Endothelial cell (in vitro differentiated cells): ENCODE results near the gene PARK7. TPM values are rescaled to one million over a fixed set of nuclear protein-coding genes. Genes with fewer than 3 reads are reported as not detected.
"Not testable (repeated sequence)": the region's sequence is repeated elsewhere in the genome, so short reads cannot be mapped to it uniquely, and the experiment has no call there.

Source experiments
- DNase-seq: peaks from one replicate; pipeline ENCODE4 v3.0.0; 2021; ENCODE audit warnings: low spot score
- H3K27ac Mint-ChIP-seq: one replicate; pipeline ENCODE4 v1.8.0; 2021; ENCODE audit warnings: mixed read lengths, inconsistent platforms; ENCODE audit not compliant: unreplicated experiment
- H3K27me3 Mint-ChIP-seq: one replicate; pipeline ENCODE4 v1.8.0; 2021; ENCODE audit warnings: mild to moderate bottlenecking, moderate library complexity, mixed read lengths, inconsistent platforms; ENCODE audit not compliant: unreplicated experiment
- H3K36me3 Mint-ChIP-seq: one replicate; pipeline ENCODE4 v1.8.0; 2021; ENCODE audit warnings: mild to moderate bottlenecking, low read depth, mixed read lengths, inconsistent platforms; ENCODE audit not compliant: unreplicated experiment
- H3K4me1 Mint-ChIP-seq: one replicate; pipeline ENCODE4 v1.8.0; 2021; ENCODE audit warnings: mild to moderate bottlenecking, mixed read lengths, inconsistent platforms; ENCODE audit not compliant: unreplicated experiment
- H3K4me3 Mint-ChIP-seq: one replicate; pipeline ENCODE4 v1.8.0; 2021; ENCODE audit warnings: mild to moderate bottlenecking, mixed read lengths, inconsistent platforms; ENCODE audit not compliant: unreplicated experiment
- H3K9me3 Mint-ChIP-seq: one replicate; pipeline ENCODE4 v1.8.0; 2021; ENCODE audit warnings: mixed read lengths, inconsistent platforms; ENCODE audit not compliant: unreplicated experiment
- CTCF ChIP-seq: fragments of 200-600 bp; sonication (generic); IDR thresholded peaks from one replicate; pipeline ENCODE4 v1.5.0; 2021; ENCODE audit warnings: antibody characterized with exemption; ENCODE audit not compliant: unreplicated experiment
- total RNA-seq: library from RNA; stranded (reverse); fragmentation: NEBNext Ultra II Directional; extraction: Animal tissue kit (Norgen Biotek cat#: 25700); gene quantifications from one replicate; pipeline ENCODE4 v1.2.1, GENCODE V29; 2021; ENCODE audit not compliant: unreplicated experiment

The PARK7 gene
- total RNA-seq, 1 donor from 2014 or later, result 223 TPM

- Mint-ChIP-seq H3K27me3 (peaks cover 3% of the 10 kb centered on the region), H3K36me3 (no peaks in the 10 kb centered on the region), H3K4me3 (no peak overlapping the region), H3K9me3 (no peaks in the 10 kb centered on the region), H3K4me1 (peaks cover 40% of the 10 kb centered on the region), H3K27ac (no peak overlapping the region)
- DNase-seq, result peak; percentile 57
- no peak for TF ChIP-seq CTCF
These were observed 19.1 kb upstream of the PARK7 start for GRCh38 chr1:7942214-7942921.

GRCh38 chr1:7943251-7943650, 18.3 kb upstream of the PARK7 start:
- peaks cover 37% of the 10 kb centered on the region for H3K4me1 Mint-ChIP-seq
- H3K27ac Mint-ChIP-seq, result no peak overlapping the region
- no peaks in the 10 kb centered on the region for H3K36me3 Mint-ChIP-seq
- H3K9me3 Mint-ChIP-seq, result no peaks in the 10 kb centered on the region
- no peak for DNase-seq
- H3K27me3 Mint-ChIP-seq, result peaks cover 3% of the 10 kb centered on the region
- H3K4me3 Mint-ChIP-seq, result no peak overlapping the region
- TF ChIP-seq CTCF, result no peak

- H3K4me1 Mint-ChIP-seq, result peaks cover 21% of the 10 kb centered on the region
- no peak overlapping the region for H3K27ac Mint-ChIP-seq
- TF ChIP-seq CTCF, result no peak
- peaks cover 1% of the 10 kb centered on the region for H3K27me3 Mint-ChIP-seq
- H3K9me3 Mint-ChIP-seq, result peaks cover 4% of the 10 kb centered on the region
- H3K36me3 Mint-ChIP-seq, result peaks cover 3% of the 10 kb centered on the region
- H3K4me3 Mint-ChIP-seq, result no peak overlapping the region
- no peak for DNase-seq
These were observed 12.6 kb upstream of the PARK7 start for GRCh38 chr1:7948960-7949359.

- H3K4me3 Mint-ChIP-seq, H3K9me3 Mint-ChIP-seq, H3K27ac Mint-ChIP-seq, DNase-seq, H3K36me3 Mint-ChIP-seq, H3K27me3 Mint-ChIP-seq: not testable (repeated sequence)
- peaks cover 13% of the 10 kb centered on the region for H3K4me1 Mint-ChIP-seq
These were observed 8.7 kb upstream of the PARK7 start for GRCh38 chr1:7952791-7953190.

- Mint-ChIP-seq H3K36me3 (peaks cover 3% of the 10 kb centered on the region), H3K27me3 (peaks cover 1% of the 10 kb centered on the region), H3K27ac (peak overlapping the region; percentile 21), H3K4me1 (peaks cover 13% of the 10 kb centered on the region), H3K4me3 (peak overlapping the region; percentile 21), H3K9me3 (peaks cover 4% of the 10 kb centered on the region)
- TF ChIP-seq CTCF, result no peak
- peak; percentile 43 for DNase-seq
These were observed 7.5 kb upstream of the PARK7 start for GRCh38 chr1:7953850-7954609.
